Bronchial epithelial cell (primary cell): Measurements from ENCODE around the gene EXD2. TPM values are rescaled to one million over a fixed set of nuclear protein-coding genes. Genes with fewer than 3 reads are reported as not detected.

Experiments used
- DNase-seq: peaks from one replicate; pipeline ENCODE4 v3.0.0-alpha.2; 2010; ENCODE audit warnings: low read depth
- FAIRE-seq: peaks from 2 replicates; lab custom pipeline; 2011; peaks lifted over from hg19 to GRCh38; lab: Jason Lieb, UNC
- H3K27me3 ChIP-seq: 2 replicates; pipeline ENCODE4 v1.5.1; 2011; ENCODE audit warnings: low read length; ENCODE audit not compliant: control insufficient read depth, insufficient read depth
- H3K36me3 ChIP-seq: 2 replicates; pipeline ENCODE4 v1.5.1; 2011; ENCODE audit warnings: low read length; ENCODE audit not compliant: control insufficient read depth, insufficient read depth
- H3K4me3 ChIP-seq: 2 replicates; pipeline ENCODE4 v1.5.1; 2011; ENCODE audit warnings: mild to moderate bottlenecking, low read depth, low read length, control low read depth
- total RNA-seq: library from RNA; depleted of rRNA; stranded (reverse); fragments of >200 nt; gene quantifications from 2 replicates; pipeline ENCODE4 v1.2.1, GENCODE V29; 2014
- TF ChIP-seq, protein P1 (sequence below): IDR thresholded peaks from 2 replicates; pipeline ENCODE4 v1.5.1; 2011; ENCODE audit warnings: mild to moderate bottlenecking, moderate library complexity, low read length, control low read depth, inconsistent platforms; ENCODE audit not compliant: insufficient read depth, severe bottlenecking

Gene EXD2
- total RNA-seq, 1 donor from 2014 or later: 15.5 TPM

DNA sequence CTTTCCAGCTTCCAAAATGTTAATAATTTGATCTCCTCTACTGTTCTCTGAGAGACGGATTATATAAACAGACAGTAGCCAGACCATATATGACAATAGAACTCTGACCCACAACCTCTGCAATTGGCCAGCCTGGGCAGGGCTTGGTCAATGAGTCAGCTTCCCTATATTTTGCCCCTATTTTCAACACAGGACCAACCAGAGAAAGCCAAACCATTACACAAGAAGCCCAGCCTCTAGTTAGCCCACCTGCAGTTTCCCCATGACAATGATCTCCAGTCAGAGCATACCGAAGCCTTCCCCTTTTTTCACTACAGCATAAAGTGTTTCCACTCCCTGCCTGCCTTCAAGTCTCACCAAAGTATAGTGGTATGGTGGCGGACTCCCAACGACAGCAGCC lies 7.6 kb upstream of the EXD2 start:
- Histone ChIP-seq H3K4me3 (no peak overlapping the region), H3K36me3 (no peaks in the 10 kb centered on the region), H3K27me3 (no peaks in the 10 kb centered on the region)
- TF ChIP-seq, protein P1, sequence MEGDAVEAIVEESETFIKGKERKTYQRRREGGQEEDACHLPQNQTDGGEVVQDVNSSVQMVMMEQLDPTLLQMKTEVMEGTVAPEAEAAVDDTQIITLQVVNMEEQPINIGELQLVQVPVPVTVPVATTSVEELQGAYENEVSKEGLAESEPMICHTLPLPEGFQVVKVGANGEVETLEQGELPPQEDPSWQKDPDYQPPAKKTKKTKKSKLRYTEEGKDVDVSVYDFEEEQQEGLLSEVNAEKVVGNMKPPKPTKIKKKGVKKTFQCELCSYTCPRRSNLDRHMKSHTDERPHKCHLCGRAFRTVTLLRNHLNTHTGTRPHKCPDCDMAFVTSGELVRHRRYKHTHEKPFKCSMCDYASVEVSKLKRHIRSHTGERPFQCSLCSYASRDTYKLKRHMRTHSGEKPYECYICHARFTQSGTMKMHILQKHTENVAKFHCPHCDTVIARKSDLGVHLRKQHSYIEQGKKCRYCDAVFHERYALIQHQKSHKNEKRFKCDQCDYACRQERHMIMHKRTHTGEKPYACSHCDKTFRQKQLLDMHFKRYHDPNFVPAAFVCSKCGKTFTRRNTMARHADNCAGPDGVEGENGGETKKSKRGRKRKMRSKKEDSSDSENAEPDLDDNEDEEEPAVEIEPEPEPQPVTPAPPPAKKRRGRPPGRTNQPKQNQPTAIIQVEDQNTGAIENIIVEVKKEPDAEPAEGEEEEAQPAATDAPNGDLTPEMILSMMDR: no peak
- FAIRE-seq (no peak), DNase-seq (no peak)

DNA sequence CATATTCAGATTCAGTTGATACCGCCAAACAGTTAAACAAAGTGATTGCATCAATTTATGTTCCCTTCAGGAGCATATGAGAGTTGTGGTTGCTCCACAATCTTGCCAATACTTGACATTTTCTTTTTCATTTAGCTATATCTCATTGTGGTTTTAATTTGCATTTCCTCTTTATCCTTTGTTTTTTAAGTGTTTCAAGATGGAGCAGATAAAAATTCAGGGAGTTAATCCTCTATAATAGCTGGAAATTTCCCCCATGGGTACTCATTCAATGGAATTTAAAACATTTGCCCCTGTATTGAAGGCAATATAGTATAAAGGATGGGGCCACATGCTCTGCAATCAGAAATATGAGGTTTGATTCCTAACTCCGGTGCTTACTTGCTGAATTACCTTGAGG lies 1.1 kb upstream of the EXD2 start:
- TF ChIP-seq, protein P1: no peak
- Histone ChIP-seq H3K36me3 (no peaks in the 10 kb centered on the region), H3K4me3 (no peak overlapping the region), H3K27me3 (no peaks in the 10 kb centered on the region)
- no peak for DNase-seq
- no peak for FAIRE-seq

DNA sequence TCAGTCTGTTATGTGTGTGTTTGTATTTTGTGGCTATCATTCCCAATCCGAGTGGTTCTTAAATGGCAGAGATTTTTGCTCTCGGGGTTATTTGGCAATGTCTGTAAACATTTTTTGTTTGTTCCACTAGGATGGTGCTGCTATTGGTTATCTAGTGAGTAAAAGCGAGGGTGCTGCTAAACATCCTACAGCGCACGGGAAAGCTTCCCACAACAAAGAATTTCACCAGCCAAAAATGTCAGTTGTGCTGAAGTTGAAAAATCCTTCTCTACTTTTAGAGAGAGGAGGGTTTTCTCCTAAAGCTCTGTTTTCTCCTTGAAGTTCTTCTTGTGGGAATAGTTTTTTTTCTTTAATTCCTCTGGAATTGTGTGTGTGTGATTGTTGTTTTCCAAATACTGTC lies 2.4 kb downstream of the EXD2 start:
- FAIRE-seq: no peak
- H3K27me3 ChIP-seq: no peaks in the 10 kb centered on the region
- no peak for DNase-seq
- no peaks in the 10 kb centered on the region for H3K36me3 ChIP-seq
- no peak overlapping the region for H3K4me3 ChIP-seq
- TF ChIP-seq, protein P1: no peak

DNA sequence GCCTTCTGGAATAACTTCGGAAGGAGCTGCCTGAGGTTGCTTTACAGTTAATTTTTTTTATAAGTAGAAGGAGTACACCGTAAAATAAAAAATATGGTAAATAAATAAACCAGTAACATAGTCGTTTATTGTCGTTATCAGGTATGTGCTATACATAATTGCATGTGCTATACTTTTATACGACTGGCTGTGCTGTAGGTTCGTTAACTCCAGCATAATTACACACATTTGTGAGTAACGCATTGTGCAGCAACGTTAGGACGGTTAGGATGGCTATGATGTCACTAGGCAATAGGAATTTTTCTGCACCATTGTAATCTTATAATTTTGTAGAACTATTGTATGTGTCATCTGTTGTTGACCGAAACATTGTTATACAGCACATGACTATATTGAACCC lies 8.5 kb downstream of the EXD2 start:
- TF ChIP-seq, protein P1: no peak
- no peaks in the 10 kb centered on the region for H3K27me3 ChIP-seq
- no peak for DNase-seq
- no peaks in the 10 kb centered on the region for H3K36me3 ChIP-seq
- FAIRE-seq: no peak
- H3K4me3 ChIP-seq: no peak overlapping the region

DNA sequence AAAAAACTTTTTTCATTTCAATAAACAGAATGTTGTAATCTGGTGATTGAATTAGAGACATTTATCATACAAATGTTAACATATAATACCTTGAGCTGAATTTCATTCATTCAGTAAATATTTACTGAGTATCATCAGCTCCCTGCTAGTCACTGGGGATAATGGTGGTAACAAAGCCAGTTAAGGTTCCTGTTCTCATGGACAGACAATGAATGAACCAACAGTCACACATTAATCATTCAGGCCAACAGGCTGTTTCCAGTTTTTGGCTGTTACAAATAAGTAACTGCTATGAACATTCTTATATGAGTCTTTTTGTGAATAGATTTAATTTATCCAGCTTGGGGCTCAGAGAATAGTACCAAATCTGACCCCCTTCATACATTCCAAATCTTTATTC lies 13.5 kb downstream of the EXD2 start:
- FAIRE-seq (no peak), DNase-seq (peak; percentile 87)
- peaks cover 2% of the 10 kb centered on the region for H3K36me3 ChIP-seq
- no peaks in the 10 kb centered on the region for H3K27me3 ChIP-seq
- TF ChIP-seq, protein P1: no peak
- H3K4me3 ChIP-seq: no peak overlapping the region

DNA sequence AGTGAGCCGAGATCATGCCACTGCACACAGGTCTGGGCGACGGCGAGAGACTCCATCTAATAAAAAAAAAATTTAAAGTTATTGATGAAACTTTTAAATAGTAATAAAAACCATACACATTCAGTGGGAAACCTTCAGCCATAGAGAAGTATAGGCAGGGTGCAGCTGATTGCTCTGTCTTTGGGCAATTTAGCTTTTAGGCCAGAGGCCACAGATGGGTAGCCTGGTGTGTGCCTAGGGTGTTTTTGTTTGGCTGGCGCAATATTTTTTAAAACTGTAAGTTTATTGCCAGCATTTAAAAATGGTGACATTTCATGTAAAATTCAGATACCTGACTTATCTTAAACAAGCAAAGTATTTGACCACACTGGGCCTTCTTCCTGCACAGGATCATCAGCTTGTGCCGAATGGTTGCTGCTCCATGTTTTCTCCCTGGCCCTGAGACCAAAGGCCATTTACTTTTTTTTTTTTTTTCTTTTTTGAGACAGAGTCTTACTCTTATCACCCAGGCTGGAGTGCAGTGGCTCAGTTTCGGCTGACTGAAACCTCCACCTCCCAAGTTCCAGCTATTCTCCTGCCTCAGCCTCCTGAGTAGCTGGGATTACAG lies 16.2 kb downstream of the EXD2 start:
- DNase-seq: no peak
- H3K36me3 ChIP-seq: peaks cover 2% of the 10 kb centered on the region
- H3K27me3 ChIP-seq: no peaks in the 10 kb centered on the region
- H3K4me3 ChIP-seq: no peak overlapping the region
- no peak for FAIRE-seq
- TF ChIP-seq, protein P1: no peak
